GM12878 (cell line): Measurements from ENCODE around the gene TRMT1.

Experiments
- ESRRA ChIP-seq: IDR thresholded peaks from 2 replicates; pipeline ENCODE4 v1.6.1; 2012; ENCODE audit warnings: mild to moderate bottlenecking, low read length, improper control_type of control experiment
- HDAC6 ChIP-seq: fragments of 200-600 bp; sonication (generic); IDR thresholded peaks from one replicate; pipeline ENCODE4 v1.8.0; 2017; ENCODE audit warnings: antibody characterized with exemption; ENCODE audit not compliant: unreplicated experiment
- JUND ChIP-seq: IDR thresholded peaks from 2 replicates; pipeline ENCODE4 v1.6.1; 2012; ENCODE audit warnings: low read depth, mild to moderate bottlenecking, low read length, improper control_type of control experiment, moderate library complexity
- TAF1 ChIP-seq: IDR thresholded peaks from 2 replicates; pipeline ENCODE4 v1.6.1; 2011; ENCODE audit warnings: mild to moderate bottlenecking, low read depth, low read length, borderline replicate concordance
- TCF7 ChIP-seq: IDR thresholded peaks from 2 replicates; pipeline ENCODE4 v1.6.1; 2014; ENCODE audit warnings: antibody characterized with exemption, borderline replicate concordance
- ZNF207 ChIP-seq: fragments of 450-650 bp; IDR thresholded peaks from 2 replicates; pipeline ENCODE4 v1.6.1; 2014; ENCODE audit warnings: antibody characterized with exemption, mild to moderate bottlenecking, borderline replicate concordance
- TF ChIP-seq, protein P1 (sequence below): fragments of 150-350 bp; IDR thresholded peaks from 2 replicates; pipeline ENCODE4 v1.6.1; 2014; ENCODE audit warnings: mild to moderate bottlenecking, low read depth, low read length
- TF ChIP-seq, protein P2 (sequence below): fragments of 450-650 bp; IDR thresholded peaks from 2 replicates; pipeline ENCODE4 v1.6.1; 2018; ENCODE audit warnings: mild to moderate bottlenecking, low read depth, moderate library complexity; ENCODE audit not compliant: partially characterized antibody

DNA sequence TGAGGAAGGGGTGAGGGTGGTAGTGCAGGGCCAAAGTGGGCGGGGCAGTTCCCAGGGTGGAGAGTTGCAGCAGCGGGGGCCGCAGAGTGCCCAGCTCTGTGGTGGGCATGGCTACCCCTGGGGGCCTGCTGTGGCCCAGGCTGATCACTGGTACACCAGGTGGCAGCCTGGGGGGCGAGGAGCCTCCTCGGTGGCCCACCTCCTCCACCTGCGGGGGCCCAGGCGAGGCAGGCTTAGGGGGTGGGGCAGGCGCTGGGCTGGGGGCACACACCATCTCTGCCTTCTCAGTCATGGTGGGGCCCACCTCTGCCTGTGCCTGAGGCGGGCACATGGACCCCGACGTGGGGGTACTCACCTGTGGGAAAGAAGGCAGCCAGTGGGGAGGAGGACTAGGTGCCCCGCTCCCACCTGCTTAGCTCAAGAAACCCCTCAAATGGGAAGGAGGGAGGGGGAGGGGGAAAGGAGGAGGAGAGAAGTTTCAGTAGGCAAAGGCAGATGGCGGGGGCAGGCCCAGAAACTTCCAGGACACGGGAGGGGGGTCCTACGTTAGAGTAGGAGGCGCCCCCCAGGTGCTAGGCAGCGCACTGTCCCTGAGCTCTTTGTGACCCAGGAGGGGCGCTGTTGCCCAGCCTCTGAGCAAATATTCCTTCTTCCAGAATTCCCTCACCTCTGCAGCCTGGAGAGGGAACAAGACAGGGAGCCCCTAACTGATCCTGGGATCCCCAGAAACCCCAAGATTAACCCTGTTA, 15.5 kb downstream of the TRMT1 start:
- TF ChIP-seq HDAC6 (no peak), TCF7 (no peak), ZNF207 (no peak), TAF1 (no peak), ESRRA (no peak), JUND (no peak)
- TF ChIP-seq, protein P1, sequence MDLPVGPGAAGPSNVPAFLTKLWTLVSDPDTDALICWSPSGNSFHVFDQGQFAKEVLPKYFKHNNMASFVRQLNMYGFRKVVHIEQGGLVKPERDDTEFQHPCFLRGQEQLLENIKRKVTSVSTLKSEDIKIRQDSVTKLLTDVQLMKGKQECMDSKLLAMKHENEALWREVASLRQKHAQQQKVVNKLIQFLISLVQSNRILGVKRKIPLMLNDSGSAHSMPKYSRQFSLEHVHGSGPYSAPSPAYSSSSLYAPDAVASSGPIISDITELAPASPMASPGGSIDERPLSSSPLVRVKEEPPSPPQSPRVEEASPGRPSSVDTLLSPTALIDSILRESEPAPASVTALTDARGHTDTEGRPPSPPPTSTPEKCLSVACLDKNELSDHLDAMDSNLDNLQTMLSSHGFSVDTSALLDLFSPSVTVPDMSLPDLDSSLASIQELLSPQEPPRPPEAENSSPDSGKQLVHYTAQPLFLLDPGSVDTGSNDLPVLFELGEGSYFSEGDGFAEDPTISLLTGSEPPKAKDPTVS: no peak
- TF ChIP-seq, protein P2, sequence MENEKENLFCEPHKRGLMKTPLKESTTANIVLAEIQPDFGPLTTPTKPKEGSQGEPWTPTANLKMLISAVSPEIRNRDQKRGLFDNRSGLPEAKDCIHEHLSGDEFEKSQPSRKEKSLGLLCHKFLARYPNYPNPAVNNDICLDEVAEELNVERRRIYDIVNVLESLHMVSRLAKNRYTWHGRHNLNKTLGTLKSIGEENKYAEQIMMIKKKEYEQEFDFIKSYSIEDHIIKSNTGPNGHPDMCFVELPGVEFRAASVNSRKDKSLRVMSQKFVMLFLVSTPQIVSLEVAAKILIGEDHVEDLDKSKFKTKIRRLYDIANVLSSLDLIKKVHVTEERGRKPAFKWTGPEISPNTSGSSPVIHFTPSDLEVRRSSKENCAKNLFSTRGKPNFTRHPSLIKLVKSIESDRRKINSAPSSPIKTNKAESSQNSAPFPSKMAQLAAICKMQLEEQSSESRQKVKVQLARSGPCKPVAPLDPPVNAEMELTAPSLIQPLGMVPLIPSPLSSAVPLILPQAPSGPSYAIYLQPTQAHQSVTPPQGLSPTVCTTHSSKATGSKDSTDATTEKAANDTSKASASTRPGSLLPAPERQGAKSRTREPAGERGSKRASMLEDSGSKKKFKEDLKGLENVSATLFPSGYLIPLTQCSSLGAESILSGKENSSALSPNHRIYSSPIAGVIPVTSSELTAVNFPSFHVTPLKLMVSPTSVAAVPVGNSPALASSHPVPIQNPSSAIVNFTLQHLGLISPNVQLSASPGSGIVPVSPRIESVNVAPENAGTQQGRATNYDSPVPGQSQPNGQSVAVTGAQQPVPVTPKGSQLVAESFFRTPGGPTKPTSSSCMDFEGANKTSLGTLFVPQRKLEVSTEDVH: no peak
